SK-N-MC (cell line): ENCODE data around the gene SLC25A38.

Source experiments
- EZH2 ChIP-seq: fragments of 200-600 bp; sonication (generic); IDR thresholded peaks from one replicate; pipeline ENCODE4 v1.6.1; 2017; ENCODE audit warnings: antibody characterized with exemption
- FOXP2 ChIP-seq: optimal IDR thresholded peaks from 2 replicates; pipeline ENCODE3; 2011; ENCODE audit warnings: mild to moderate bottlenecking, moderate library complexity; ENCODE audit not compliant: insufficient read depth; ENCODE audit errors: extremely low read length, control extremely low read depth
- POLR2AphosphoS5 ChIP-seq: IDR thresholded peaks from 2 replicates; pipeline ENCODE4 v1.6.1; 2012; ENCODE audit warnings: mild to moderate bottlenecking, low read depth, low read length, borderline replicate concordance

DNA sequence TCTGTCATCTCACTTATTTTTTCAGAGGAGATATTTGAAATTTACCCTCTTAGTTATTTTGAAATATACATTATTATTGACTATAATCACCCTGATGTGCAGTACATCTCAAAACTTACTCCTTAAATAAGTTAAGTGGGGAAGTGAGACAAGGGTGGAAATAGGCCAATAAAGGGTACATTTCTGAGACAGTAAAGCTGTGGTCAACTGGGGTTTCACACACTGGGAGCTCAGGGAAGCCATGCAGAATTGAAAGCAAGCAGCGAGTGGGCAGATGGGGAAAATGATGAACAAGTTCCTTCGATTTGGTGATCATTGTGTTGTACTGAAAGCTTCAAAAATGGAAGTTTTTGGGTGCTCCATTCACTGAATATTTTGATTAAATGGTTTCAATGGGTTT lies 62.8 kb downstream of the SLC25A38 start:
- TF ChIP-seq EZH2 (no peak), POLR2AphosphoS5 (no peak), FOXP2 (no peak)
